Tibial nerve (tissue), 4 donors: Measurements from ENCODE around the gene MAP9. TPM values are rescaled to one million over a fixed set of nuclear protein-coding genes. Genes with fewer than 3 reads are reported as not detected.
"Not testable (repeated sequence)": the region's sequence is repeated elsewhere in the genome, so short reads cannot be mapped to it uniquely, and the experiment has no call there.

Experiments
- DNase-seq, 2 donors: peaks; one replicate each; pipeline ENCODE4 v3.0.0-alpha.2; 2019; ENCODE audit warnings: low spot score in 2 of 2
- H3K27ac ChIP-seq, 4 donors: fragments of 200-600 bp; sonication (generic) in 3 of 4; one replicate each; pipeline ENCODE4 v1.5.1; 2017 to 2019; ENCODE audit warnings: mild to moderate bottlenecking in 1 of 4
- H3K27me3 ChIP-seq, 2 donors: fragments of 200-600 bp; sonication (generic) in 1 of 2; one replicate each; pipeline versions ENCODE4 v1.5.1 to v1.6.0; 2017 to 2019
- H3K36me3 ChIP-seq, 3 donors: fragments of 200-600 bp; sonication (generic); one replicate each; pipeline ENCODE4 v1.5.1; 2018 to 2019
- H3K4me1 ChIP-seq, 4 donors: fragments of 200-600 bp; sonication (generic) in 3 of 4; one replicate each; pipeline ENCODE4 v1.5.1; 2017 to 2019
- H3K4me3 ChIP-seq, 4 donors: fragments of 200-600 bp; sonication (generic) in 3 of 4; one replicate each; pipeline ENCODE4 v1.5.1; 2017 to 2019; ENCODE audit warnings: mild to moderate bottlenecking in 1 of 4, moderate library complexity in 1 of 4
- H3K9me3 ChIP-seq, 4 donors: fragments of 200-600 bp; sonication (generic) in 3 of 4; one replicate each; pipeline ENCODE4 v1.5.1; 2017 to 2019
- EP300 ChIP-seq, 2 donors: sonication (generic); formaldehyde crosslinking; IDR thresholded peaks; one replicate each; pipeline ENCODE4 v1.6.1; 2017; ENCODE audit warnings: antibody characterized with exemption in 2 of 2, mild to moderate bottlenecking in 1 of 2
- POLR2A ChIP-seq, 2 donors: fragments of 450-650 bp; IDR thresholded peaks; one replicate each; pipeline ENCODE4 v1.6.1; 2017; ENCODE audit warnings: antibody characterized with exemption in 2 of 2, mild to moderate bottlenecking in 2 of 2, moderate library complexity in 2 of 2
- WGBS, 2 donors: methylation state at CpG; one replicate each; pipeline ENCODE4 v1.1.5; 2018; 5-methylcytosine and 5-hydroxymethylcytosine counted together
- total RNA-seq, 4 donors: library from RNA; depleted of rRNA; stranded (reverse); fragments of >200 nt; gene quantifications; one replicate each; pipeline ENCODE4 v1.1.0, GENCODE V29; 2016
- TF ChIP-seq, protein P1 (sequence below), 5 experiments: fragments of 200-600 bp in 3 of 5; fragments of 450-650 bp in 2 of 5; sonication (generic) in 3 of 5; IDR thresholded peaks; one replicate each; pipeline ENCODE4 v1.5.1; 2016 to 2019; ENCODE audit warnings: antibody characterized with exemption in 5 of 5, mild to moderate bottlenecking in 3 of 5, moderate library complexity in 2 of 5

MAP9 gene
- total RNA-seq, 4 donors from 2014 or later: 6.0 to 17.4 (median 8.8) TPM

DNA sequence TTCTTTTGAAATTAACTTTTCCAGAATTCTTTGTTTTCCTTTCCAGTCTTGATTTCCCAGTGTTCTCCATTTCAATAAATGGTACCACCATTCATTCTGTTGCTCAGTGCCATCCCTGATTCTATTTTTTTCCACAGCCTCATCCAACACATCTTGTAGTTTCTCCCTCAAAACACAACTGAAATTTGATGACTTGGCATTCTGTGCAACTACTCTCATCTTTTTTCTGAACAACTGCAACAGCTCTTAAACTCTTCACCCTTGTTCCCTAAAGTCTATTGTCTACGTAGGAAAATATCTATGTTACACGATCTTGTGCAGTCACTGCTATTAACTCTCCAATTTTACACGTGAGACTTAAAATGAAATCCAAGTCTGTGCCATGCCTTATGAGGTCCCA is 40.5 kb downstream of the MAP9 start:
- DNase-seq: no peak
- 50 to 55% methylated on average over 3 of the region's 3 CpGs for WGBS, 2 donors

DNA sequence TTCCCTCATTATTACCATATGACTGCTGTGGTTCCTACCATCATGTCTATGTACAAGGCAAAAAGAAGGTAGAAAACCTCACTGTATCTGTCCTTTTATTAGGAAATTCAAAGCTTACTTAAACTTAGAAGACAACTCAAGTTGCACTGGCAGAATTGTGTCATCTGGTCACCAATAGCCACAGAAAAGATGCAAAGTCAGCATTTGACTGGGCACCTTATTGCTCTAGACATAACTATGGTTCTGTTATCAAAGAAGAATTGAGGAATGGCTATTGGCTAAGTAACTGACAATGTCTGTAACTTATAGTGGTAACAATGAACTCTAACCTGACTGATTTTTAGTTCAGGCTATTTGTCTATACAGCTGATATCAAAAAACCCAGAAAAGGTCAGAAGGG is 45.3 kb downstream of the MAP9 start:
- no peaks in the 10 kb centered on the region for H3K36me3 ChIP-seq
- H3K9me3 ChIP-seq: no peaks in the 10 kb centered on the region
- H3K27me3 ChIP-seq: no peaks in the 10 kb centered on the region
- TF ChIP-seq, protein P1, sequence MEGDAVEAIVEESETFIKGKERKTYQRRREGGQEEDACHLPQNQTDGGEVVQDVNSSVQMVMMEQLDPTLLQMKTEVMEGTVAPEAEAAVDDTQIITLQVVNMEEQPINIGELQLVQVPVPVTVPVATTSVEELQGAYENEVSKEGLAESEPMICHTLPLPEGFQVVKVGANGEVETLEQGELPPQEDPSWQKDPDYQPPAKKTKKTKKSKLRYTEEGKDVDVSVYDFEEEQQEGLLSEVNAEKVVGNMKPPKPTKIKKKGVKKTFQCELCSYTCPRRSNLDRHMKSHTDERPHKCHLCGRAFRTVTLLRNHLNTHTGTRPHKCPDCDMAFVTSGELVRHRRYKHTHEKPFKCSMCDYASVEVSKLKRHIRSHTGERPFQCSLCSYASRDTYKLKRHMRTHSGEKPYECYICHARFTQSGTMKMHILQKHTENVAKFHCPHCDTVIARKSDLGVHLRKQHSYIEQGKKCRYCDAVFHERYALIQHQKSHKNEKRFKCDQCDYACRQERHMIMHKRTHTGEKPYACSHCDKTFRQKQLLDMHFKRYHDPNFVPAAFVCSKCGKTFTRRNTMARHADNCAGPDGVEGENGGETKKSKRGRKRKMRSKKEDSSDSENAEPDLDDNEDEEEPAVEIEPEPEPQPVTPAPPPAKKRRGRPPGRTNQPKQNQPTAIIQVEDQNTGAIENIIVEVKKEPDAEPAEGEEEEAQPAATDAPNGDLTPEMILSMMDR (IDR thresholded peaks at IDR 0.05): no peak
- no peak for TF ChIP-seq POLR2A (IDR thresholded peaks at IDR 0.05)
- no peak for TF ChIP-seq EP300 (IDR thresholded peaks at IDR 0.05)
- no peak overlapping the region for H3K27ac ChIP-seq
- DNase-seq: no peak
- no peak overlapping the region for H3K4me3 ChIP-seq
- no peaks in the 10 kb centered on the region for H3K4me1 ChIP-seq

More for the DNA sequence above, 40.5 kb downstream of the MAP9 start:
- Histone ChIP-seq H3K9me3 (no peaks in the 10 kb centered on the region), H3K27ac (no peak overlapping the region), H3K36me3 (no peaks in the 10 kb centered on the region), H3K4me1 (no peaks in the 10 kb centered on the region), H3K4me3 (no peak overlapping the region), H3K27me3 (no peaks in the 10 kb centered on the region)
- TF ChIP-seq, protein P1 (IDR thresholded peaks at IDR 0.05): no peak
- TF ChIP-seq EP300 (IDR thresholded peaks at IDR 0.05) (no peak), POLR2A (IDR thresholded peaks at IDR 0.05) (no peak)

DNA sequence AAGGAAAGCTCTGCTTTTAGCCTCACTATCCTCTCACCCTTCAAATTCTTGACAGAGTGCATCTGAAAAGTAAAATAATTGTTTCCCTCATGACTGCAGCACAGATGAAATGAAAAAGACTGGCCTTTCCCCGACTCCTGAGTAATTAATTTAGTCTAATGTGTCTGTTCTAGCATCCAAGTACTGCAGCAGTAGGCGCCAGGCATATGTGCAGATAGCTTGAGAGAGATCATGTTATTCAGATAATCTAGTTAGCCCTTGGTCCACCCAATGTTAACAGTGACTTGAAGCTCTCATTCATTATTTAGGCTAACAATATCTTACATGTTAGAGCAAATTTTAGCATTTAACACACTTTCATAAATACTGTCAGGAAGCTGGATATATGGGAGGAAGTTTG is 54.0 kb downstream of the MAP9 start:
- Histone ChIP-seq H3K27ac (no peak overlapping the region), H3K27me3 (no peaks in the 10 kb centered on the region), H3K36me3 (no peaks in the 10 kb centered on the region), H3K9me3 (peaks cover 0 to 6% (median 0%) of the 10 kb centered on the region in 4 donors), H3K4me1 (no peaks in the 10 kb centered on the region), H3K4me3 (no peak overlapping the region)
- DNase-seq: no peak
- WGBS, 2 donors: 76 to 83% methylated on average over 2 of the region's 2 CpGs
- TF ChIP-seq EP300 (IDR thresholded peaks at IDR 0.05) (no peak), POLR2A (IDR thresholded peaks at IDR 0.05) (no peak)
- TF ChIP-seq, protein P1 (IDR thresholded peaks at IDR 0.05): no peak

DNA sequence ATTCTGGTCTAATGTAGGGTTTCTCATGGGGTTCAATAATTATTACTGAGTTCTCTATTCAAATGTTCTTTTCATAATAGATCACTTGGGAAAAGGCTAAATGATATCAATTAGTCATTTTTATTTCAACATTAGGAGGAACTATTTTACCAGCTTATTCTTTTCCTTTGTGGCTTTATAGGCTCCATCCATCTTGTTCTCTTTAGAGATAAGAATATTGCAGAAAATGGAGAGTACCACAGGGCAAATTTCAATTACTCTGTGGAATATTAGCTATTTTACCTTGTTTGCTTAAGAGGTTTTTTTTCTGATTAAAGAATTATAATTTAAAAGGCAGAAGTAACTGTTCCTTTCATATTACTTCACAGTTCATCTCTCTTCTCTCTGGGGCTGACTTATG is 55.8 kb downstream of the MAP9 start:
- H3K9me3 ChIP-seq: peaks cover 0 to 6% (median 0%) of the 10 kb centered on the region in 4 donors
- H3K4me3 ChIP-seq: no peak overlapping the region
- H3K36me3 ChIP-seq: no peaks in the 10 kb centered on the region
- TF ChIP-seq, protein P1 (IDR thresholded peaks at IDR 0.05): no peak
- TF ChIP-seq POLR2A (IDR thresholded peaks at IDR 0.05): no peak
- no peak for TF ChIP-seq EP300 (IDR thresholded peaks at IDR 0.05)
- no peak for DNase-seq
- no peaks in the 10 kb centered on the region for H3K4me1 ChIP-seq
- H3K27ac ChIP-seq: no peak overlapping the region
- no peaks in the 10 kb centered on the region for H3K27me3 ChIP-seq

DNA sequence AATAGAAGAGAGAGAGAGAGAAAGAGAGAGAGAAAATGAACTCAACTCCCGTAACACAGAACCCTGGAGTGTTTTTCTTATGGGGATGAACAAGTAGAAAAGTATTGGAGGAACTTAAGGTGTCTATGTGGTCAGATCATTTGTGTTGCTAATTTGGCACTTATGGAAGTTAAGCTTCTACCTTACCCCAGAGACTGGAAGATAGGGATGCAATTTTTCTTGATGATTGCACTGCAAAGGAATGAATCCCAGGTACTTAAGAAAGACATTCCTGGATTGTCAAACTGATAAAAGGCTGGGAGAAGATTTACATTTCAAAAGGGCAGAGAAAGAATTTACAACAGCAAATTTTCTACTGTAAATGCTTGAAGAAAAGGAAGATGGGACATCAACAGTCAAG is 57.2 kb downstream of the MAP9 start:
- DNase-seq: no peak
- 85 to 88% methylated on average over 1 of the region's 1 CpG for WGBS, 2 donors
- Histone ChIP-seq H3K9me3 (peaks cover 0 to 6% (median 0%) of the 10 kb centered on the region in 4 donors), H3K36me3 (no peaks in the 10 kb centered on the region), H3K4me1 (no peaks in the 10 kb centered on the region), H3K27me3 (no peaks in the 10 kb centered on the region), H3K27ac (no peak overlapping the region), H3K4me3 (no peak overlapping the region)
- TF ChIP-seq EP300 (IDR thresholded peaks at IDR 0.05) (no peak), POLR2A (IDR thresholded peaks at IDR 0.05) (no peak)
- TF ChIP-seq, protein P1 (IDR thresholded peaks at IDR 0.05): no peak

DNA sequence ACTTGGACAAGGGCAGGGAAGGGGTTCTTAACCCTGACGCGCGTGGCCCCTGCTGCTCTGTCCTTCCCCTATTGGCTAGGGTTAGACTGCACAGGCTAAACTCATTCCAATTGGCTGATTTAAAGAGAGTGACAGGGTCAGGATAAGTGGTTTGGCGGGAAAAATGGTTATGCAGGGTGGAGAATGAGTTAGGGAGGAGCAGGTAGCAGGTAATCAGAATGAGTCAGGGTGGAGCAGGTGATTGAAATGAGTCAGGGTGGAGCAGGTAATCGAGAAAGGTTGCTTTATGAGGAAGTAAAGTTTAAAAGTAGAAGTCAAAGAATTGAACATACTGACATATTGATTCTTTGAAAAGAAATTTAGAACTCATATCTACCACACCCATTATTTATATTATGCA is 64.7 kb downstream of the MAP9 start:
- WGBS, 2 donors: 83 to 90% methylated on average over 5 of the region's 5 CpGs

More for the DNA sequence above, 64.7 kb downstream of the MAP9 start:
- not testable (repeated sequence) for H3K27ac ChIP-seq, H3K36me3 ChIP-seq, DNase-seq, H3K4me3 ChIP-seq, H3K4me1 ChIP-seq, H3K27me3 ChIP-seq, H3K9me3 ChIP-seq
